NCI-H2196 treated with DMSO at 0.1 percent for 48 hours (cell line): ENCODE measurements around the gene TBC1D14.
"Not testable (repeated sequence)": the region's sequence is repeated elsewhere in the genome, so short reads cannot be mapped to it uniquely, and the experiment has no call there.

Source experiments
- DNase-seq: peaks from one replicate; lab custom pipeline; 2025; ENCODE audit not compliant: unreplicated experiment; lab: John Stamatoyannopoulos, UW

The TBC1D14 gene

GRCh38 chr4:6908432-6909112 is 1.1 kb upstream of the TBC1D14 start:
- DNase-seq: no peak

DNA sequence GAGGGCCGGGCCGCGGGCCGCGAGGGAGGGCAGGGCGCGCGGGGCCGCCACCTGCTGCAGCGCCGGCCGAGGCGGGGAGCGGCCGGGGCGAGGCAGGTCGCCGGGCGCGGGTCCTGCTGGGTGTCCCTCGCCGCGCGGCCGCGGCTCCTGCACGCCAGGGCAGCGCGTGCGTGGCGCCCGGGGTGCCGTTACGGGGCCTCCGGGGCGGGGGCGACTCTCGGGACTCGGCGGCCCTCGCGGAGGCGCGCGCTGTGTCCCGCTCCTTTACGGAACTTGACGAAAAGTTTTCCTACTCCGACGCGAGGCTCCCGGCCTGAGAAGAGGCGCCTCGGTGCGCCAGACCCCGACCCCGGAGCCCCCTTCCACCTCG is 329 bp downstream of the TBC1D14 start:
- no peak for DNase-seq

- no peak for DNase-seq
Measured at GRCh38 chr4:6910340-6910959, 824 bp downstream of the TBC1D14 start.

DNA sequence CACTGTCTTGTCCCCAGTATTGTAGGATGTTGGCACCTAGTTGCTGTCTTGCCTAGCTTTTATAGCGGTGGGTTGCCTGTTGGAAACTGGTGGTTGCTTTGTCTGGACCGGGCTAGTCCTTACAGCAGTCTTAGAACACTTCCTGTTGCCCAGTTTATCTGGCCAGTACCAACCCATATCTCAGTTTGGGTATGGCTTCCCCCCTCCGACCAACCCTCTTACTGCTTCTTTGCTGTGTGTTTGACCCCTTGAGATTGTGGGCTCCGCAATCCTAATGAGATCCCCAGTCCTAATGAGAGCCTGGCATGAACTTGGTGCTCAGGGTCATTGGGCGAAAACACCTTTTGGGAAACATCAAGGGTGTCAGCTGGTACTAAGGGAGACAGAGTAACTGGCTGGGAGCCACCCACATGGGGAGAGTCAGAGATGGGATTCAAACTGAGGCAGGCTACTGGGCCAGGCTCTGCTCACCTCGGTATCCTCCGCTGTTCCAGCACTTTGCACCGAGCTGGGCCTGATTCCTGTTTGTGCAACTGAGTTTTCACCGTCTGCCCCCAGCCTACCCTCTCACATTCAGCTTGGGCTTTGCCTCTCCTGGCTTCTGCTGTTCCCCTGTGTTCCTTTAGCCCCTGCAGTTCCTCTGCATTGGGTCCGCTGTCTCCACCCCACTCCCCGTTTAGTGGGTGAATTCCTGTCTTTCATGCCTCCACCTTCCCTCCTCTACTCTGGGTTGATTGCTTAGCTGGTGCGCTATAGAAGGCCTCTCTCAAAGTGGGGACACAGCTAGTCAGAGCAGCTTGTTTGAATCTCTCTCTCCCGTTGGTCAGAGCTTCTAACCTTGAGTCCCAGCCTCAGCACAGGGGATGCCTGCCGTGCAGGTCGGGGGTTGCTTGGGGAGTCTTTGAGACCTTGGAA is 1.6 kb downstream of the TBC1D14 start:
- no peak for DNase-seq

DNA sequence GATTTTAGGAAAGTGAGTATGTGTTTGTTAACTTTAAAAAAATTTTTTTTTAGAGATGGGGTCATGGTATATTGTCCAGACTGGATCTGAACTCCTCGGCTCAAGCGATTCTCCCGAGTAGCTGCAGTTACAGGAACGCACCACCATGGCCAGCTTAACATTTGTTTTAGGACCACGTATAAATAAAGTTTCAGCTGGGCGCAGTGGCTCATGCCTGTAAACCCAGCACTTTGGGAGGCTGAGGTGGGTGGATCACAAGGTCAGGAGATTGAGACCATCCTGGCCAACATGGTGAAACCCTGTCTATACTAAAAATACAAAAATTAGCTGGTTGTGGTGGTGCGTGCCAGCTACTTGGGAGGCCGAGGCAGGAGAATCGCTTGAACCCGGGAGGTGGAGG is 2.3 kb downstream of the TBC1D14 start:
- not testable (repeated sequence) for DNase-seq

GRCh38 chr4:6912441-6912840 is 2.8 kb downstream of the TBC1D14 start:
- no peak for DNase-seq

GRCh38 chr4:6913350-6913905 is 3.8 kb downstream of the TBC1D14 start:
- DNase-seq: no peak

DNA sequence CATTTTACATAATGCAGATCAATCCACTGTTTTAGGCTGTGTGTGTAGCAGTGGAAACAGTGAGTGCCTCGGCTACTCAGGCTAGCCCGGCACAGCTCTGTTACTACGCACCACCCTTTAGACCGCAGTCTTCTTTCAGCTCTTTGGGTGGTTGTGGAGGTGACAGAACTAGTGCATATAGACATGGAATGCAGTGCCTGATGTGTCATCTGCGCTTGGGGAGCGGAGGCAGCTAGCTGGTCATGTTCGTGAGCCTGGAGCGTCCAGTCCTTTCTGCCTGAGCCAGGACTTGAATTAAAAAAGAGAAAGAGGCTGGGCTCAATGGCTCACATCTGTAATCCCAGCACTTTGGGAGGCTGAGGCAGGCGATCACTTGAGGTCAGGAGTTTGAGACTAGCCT is 4.8 kb downstream of the TBC1D14 start:
- DNase-seq: no peak

GRCh38 chr4:6915041-6916005 is 5.7 kb downstream of the TBC1D14 start:
- DNase-seq: no peak

GRCh38 chr4:6916069-6916586 is 6.5 kb downstream of the TBC1D14 start:
- DNase-seq: no peak

- DNase-seq: no peak
Measured at GRCh38 chr4:6916587-6917460, 7.2 kb downstream of the TBC1D14 start.

GRCh38 chr4:6917461-6918271 is 8.0 kb downstream of the TBC1D14 start:
- peak; percentile 89 for DNase-seq

DNA sequence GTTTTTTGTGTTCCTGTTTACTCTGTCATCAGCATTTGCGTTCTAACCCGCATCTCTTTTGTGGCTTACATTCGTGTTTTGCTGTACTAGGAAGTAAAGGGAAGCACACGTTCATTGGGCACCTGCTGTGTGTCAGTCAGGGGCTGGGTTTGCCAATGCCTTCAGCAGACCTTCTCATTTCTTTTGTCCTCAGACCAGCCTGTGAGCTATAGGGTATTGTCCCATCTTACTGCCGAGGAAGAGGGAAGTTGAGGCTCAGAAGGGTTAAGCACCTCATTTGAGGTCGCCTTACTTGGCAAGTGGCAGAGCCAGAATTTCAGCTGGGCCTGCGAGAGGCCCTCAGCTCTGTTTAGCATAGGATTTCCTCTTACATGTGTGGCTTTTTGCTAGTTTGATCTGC is 8.7 kb downstream of the TBC1D14 start:
- DNase-seq: no peak

- DNase-seq: no peak
Measured at GRCh38 chr4:6920171-6920570, 10.5 kb downstream of the TBC1D14 start.

DNA sequence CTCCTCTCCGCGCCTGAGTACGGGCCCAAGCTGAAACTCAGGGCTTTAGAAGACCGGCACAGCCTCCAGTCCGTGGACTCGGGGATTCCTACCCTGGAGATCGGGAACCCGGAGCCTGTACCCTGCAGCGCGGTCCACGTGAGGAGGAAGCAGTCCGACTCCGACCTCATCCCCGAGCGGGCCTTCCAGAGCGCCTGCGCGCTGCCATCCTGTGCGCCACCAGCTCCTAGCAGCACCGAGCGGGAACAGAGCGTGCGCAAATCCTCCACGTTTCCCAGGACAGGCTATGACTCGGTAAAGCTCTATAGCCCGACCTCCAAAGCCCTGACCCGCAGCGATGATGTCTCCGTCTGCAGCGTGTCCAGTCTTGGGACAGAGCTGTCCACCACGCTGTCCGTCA is 13.9 kb downstream of the TBC1D14 start:
- no peak for DNase-seq

- DNase-seq: no peak
Measured at GRCh38 chr4:6924361-6924779, 14.7 kb downstream of the TBC1D14 start.

DNA sequence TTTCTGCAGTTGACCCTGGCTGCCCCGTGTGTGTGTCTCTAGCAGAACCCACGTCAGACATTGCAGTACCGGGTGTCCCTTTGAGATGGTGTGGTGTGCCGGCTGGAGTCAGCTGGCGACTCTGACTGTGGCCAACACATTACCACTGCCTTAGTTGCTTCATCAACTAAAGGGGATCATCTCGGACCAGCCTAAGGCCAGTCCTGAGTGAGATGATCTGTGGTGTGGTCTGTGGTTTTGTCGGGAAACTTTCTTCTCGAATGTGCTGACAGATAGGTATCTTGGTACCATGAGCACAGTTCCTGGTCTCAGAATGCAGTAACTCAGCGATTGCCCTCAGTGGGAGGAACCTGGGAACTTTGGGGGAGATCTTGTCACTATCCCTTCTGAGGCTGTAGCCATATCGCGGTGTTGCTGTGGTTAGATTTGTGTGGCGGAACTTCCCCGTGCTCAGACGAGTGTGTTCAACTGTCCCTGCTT is 15.8 kb downstream of the TBC1D14 start:
- DNase-seq: no peak

DNA sequence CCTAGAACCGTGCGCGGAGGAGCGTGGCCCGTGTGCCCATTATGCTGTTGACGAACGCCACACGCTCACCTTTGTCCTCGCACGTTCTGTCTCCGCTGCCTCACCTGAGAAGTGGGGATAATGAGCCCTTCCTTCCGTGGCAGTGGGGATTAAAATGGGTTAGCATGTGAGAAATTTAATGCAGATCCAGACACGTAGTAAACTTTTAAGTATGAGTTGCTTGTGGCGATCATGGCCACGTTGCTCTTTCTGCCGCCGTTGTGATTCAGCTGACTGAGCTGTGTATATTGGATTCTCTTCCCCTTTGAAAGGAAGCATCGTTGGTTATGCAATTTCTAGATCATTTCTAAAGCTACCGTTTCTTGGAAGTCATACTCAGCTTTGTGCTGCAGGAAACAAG is 16.5 kb downstream of the TBC1D14 start:
- DNase-seq: no peak
